NCI-H2029 (cell line): ENCODE measurements around the gene GRID1.

Experiments
- DNase-seq: peaks from one replicate; lab custom pipeline; 2025; lab: John Stamatoyannopoulos, UW

Gene GRID1

DNA sequence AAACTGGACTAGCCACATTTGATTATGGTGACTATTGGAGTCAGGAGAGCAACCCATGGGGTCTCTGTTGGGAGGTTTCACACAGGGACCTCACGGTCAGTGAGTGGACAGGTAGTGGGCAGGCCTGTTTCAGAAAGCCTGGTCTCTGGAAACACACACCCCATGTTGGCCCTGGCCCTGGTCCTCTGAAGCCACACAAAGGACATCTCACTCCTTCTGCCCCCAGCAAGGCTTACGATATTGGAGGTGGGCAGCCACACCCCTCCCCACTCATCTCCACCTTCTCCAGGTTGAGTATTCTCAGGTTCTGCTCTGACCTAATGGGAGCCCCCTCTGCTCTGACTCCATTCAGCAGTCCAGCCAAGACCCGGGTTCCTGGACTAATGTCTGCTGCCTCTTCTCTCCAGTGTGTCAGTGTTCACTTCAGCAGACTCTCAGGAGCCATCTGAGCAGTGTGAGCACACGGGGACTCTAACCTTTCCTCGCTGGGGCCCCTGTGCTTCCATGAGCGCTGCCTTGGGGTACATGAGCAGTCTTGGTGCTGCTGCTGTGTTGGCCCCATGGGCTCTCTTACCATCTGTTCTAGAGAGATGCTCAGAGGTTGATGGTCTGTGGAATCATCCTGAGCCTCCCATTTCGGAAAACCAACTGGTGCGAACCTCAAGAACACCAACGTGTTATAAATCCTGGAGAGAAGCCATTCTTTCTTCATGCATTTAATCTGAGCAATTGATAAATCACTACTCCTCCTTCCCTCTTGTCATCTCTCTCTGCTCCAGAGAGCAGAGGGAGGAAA lies 748.6 kb downstream of the GRID1 start:
- DNase-seq: no peak

DNA sequence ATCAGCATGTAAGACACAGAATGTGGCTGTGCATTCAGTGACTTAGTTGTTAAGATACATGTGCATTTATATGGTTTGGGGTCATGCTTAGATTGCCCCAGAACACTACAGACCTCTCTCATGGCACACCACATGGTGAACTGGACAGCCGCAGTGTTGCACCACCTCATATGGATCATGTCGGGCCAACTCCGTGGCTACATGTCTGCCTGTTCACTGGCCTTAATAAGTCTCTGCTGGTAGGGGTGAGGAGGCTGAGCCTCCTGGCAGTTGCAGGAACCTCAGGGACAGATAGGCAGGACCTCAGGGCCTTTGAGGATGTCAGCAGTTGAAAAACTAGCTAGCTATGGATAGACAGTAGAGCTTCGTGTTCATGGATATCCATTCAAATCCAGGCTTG lies 751.0 kb downstream of the GRID1 start:
- no peak for DNase-seq

DNA sequence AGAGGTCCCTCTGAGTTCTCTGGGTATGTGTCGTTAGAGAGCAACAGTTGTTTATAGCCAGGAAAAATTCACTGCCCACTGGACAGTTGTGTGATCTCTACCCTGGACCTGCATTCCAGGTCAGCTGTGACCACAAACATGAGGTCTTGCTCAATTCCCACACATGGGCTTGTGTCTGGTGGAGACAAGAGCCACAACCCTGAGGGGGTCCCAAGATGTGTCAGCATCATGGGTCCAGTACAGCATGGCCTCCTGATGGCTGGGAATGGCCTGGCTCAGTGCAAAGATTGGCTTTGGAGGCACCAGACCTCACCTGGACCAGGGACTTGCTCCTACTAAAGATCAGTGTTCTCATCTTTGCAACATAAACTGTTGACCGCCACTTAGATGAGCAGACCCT lies 751.6 kb downstream of the GRID1 start:
- DNase-seq: no peak

DNA sequence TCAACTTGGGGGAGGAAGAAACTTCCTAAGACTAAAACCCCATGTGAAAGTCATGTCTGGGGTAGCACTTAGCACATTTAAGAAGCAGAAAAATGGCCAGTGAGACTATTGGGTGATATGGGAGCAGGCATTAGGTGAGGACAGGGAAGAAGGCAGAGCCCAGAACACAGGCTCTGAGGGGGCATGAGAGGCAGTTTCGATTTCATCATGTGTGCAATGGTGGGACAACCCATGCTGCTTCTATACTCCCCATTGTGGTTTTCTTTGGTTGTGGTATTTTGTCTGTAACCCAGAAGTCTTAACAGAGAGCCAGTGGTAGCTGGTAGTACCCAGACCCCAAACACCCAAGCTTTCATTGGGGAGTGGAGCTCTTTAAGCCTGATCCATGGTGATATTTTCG lies 752.0 kb downstream of the GRID1 start:
- DNase-seq: no peak

DNA sequence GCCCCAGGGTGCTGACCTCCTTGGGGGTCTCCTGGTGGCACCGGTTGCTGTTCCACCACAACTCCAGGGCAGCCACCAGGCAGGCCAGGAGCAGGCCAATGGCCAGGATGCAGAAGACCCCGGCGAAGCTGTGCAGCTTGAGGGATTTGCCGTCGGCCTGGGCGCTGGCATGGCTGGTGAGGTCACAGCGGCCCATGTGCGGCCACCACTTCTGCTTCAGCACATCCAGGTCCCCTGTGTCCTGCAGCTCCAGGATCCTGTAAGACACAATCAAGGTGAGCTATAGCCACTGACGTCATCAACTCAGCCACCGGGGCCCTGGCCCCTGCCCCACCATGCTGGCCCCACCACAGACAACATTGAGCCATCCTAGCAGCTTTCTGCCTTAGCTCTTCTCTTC lies 753.2 kb downstream of the GRID1 start:
- DNase-seq: no peak

DNA sequence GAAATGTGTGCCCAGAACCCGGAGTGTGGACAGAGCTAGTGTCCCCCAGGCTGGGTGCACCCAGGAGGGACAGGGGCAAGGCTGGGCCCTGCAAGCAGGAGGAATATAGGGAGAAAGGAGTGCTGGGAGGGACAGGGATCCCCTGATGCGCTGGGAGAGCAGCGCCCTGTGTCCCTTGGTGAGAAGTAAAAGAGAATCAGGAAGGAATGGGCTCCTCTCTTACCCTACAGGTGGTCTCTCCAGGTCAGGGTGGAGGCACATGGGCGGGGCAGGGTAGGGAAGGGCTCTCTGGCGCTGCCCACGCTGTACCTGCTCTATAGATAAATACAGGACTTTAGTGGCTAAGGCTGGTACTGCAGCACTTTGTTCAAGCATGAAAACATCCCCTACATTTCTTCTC lies 753.8 kb downstream of the GRID1 start:
- DNase-seq: no peak

DNA sequence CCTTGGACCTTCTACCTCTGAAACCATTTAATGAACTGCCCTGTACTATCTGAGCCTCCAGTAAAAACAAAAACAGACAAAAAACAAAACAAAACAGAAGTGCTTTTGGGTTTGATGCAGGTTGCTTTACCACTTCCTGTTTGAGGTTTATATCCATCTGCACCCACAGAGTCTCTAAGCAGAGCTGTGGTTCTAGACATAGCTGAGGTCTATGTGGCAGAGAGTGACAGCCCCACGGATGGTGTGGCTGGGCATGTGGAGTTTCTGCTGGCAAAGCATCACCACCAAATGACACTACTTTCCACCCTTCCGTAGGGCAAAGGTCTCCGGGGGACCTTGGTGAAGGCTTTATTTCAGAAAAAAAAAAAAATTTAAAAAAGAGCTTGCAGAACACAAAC lies 754.2 kb downstream of the GRID1 start:
- no peak for DNase-seq

DNA sequence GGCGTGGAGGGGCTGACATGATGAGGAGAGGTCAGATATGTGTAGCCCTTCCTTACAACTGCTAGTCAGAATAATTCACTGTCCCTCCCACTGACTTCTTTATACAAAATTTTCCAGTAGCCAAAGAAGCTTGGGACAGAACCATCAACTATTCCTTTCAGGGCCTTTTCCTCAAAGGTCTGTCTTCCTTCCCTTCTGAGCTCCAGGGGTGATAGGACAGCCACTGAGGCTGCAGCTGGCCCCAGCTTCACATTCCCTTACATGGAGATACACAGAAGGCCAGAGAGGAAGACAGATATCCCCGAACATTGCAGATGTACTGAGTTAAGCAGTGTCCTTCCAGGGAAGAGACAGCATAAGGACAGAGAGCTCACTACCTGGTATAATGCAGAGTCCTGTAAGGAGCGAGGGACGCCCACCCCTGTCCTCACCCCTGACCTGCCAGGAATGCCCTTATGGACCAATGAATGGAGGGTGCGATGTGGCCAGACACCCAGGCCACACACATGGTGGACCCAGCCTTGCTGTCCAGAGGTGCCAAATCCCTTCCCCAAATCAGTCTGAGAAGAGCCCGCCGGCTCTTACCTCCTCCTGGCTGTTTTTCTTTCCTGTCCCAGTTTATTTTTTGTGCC lies 754.7 kb downstream of the GRID1 start:
- no peak for DNase-seq

DNA sequence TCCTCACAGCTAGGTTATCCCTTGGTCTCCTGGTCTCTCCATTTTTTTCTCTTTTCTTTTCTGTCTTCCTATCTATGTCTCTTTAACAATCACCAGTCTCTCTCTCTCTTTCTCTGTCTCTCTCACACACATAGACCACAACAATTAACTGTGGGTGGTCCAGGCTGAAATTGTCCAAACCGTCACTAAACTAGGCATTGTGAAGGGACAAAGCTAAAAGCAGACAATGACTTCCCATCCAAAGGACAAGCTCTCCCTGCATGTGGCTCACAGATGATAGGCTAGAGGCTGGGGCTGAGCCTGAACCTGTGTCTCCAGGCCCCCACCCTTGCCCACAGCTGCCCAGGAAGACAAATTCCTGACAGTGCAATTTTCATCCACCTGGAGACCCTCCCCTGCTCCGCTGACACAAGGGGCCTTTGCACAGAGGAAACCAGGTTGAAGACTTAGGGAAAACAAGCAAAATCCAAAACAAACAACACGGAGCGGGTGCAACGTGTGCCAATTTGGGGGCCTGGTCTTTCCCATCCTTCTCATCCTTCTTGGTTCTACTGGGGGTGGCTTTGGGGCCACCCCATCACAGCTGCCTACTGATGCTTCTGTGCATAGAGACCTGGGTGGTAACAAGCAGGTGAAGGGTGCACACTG lies 755.4 kb downstream of the GRID1 start:
- DNase-seq: no peak

DNA sequence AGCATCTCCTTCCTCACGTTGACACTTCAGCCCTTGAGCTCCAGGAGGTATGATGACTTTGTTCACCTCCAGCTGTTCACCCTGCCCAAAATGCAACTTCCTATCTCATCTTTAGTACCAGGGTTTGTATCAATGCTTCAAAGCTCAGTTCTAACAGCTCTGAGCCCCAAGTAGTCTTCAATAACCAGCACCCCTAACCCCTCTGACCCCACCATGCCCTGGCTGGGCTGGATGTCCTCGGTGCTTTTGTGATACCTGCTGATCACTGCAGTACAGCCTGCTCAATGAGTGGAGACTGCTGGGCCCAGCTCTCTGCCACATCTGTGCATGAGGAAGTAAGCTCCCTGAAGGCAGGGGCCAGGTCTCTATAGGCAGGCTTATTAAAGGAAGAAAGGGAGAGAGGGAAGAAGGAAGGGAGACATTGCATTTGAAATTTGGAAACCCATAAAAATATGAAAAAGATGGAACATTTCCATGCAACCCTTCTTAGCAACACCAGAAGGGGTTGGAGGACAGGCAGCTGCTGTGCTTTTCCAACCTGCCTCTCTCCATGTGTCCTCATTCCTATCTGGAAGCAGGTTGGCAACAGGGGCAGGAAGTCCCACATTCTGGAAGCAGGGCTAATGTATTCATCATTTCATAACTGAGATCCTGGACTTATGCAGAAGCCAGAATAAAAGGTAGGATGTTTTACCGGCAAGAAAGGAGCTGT lies 756.1 kb downstream of the GRID1 start:
- DNase-seq: no peak

DNA sequence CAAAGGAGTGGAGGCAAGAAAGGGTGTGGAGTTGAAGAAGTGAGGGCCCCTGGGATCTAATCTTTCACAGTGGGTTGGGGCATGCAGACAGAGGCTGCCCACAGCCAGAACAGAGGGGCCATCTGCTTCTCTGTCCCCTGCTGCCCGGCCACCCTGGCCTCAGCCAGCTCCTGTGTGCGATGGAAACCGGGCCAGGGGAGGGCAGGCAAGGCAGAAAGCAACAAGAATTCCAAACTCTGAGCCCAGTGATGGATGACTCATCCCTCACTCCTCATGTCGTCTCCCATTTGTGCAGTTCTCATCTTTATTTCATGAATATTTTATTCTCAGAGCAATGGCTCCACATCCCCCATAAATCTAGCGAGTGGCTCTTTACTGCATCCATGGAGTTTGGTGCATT lies 757.1 kb downstream of the GRID1 start:
- no peak for DNase-seq

DNA sequence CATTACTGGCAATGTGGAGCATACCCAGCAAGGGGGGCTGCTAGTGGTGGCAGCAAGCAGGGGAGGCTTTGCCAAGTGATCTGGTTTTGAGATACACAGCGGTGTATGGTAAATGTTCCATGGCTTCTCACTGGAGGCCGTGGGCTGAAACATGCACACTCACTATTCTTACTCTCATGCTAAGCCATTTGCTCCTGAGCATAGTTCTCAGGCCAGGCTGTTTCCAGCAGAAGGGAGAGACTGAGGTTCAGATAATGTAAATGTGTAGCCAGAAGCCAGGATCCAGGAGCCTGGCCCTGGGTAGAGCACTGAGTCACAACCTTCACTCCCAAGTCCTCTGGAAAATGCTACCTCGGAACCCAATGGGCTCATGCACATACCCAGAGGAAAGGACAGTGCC lies 757.9 kb downstream of the GRID1 start:
- DNase-seq: no peak

DNA sequence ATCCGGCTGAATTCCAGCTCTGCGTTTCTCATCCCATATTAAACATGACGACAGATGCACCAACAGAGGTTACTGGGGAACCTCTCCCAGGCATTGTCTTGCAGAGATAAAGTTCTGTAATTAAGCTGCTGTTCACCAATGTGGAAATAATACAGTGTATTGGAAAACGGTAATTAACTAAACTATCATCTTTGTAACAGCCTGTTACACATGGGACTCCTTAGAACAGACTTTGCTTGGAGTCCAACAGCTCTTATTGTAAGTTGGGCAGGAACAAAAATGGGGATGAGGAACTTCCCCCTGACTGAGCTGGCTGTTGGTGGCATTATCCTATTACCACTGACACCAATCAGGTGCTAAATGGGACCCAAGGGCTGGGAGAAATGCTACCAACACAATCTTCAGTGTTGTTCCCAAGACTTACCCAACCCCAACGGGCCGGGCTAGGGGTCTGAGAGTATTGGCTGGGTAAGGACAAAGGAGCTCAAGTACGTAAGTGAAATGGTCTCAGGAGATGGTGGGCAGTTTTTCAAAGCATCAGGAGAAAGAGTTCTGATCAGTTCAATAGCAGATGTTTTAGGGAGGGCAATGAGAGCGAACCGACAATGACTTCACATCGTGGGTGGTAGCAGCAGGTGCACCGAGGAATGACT lies 759.4 kb downstream of the GRID1 start:
- no peak for DNase-seq

DNA sequence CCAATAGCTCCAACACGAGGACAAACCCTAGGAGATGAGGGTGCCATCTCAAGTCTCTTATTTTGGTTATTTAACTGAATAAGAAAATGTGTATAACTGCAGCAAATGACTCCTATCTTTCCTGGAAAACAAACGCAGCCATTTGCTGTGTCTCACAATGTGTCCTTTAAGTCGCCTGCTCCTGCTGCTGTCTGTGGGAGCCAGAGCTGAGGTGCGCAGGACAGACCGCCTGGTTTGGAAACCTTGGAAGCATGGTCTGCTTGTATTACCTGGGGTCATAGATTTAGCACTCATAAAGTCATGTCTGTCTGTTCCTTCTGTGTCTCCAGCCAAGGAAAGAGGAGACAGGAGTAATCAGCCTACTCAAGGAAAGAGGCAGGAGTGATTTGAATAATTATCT lies 760.2 kb downstream of the GRID1 start:
- DNase-seq: no peak

DNA sequence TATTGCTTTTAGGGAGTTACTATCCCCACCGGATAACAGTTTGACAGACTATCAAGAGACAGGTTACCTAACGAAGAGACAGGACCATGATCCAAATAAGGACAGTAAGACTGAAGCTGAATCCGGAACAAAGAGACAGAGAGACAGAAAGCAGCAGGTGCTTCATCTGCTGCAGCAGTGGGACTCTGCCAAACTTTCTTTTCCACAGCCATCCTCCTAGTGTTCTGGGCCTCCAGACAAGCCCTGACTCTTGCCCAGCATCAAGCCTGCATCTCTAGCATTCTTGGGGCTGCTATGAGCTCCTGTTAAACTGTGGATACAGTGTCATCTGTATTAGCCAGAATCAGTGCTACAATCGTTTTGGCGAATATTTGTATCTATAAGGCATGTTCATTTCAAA lies 761.7 kb downstream of the GRID1 start:
- no peak for DNase-seq

DNA sequence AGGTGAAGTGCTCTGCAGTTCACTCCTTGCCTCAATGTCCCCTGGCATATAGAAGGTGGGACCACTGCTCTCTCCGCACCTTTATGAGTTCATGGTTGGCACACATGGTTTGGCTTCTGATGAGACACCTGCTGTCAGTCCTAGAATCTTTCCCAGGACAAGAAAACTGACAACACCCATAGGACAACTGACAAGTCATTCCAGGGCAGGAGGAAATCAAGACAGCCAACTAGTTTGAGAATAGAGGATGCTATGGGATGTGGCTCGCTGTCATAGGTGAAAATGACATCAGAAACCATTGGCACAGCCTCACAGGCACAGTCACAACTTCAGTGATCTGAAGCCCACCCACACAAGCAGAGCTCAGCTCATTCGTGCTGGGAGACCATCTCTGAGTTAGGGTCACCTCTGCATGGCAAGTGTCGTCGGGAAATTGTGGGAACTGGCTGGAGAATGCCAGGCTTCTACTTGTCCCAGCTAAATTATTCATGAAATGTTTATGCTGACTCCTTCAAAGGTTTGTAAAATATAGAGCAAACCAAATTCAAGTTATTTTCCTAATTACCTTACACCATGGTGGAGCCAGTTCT lies 762.4 kb downstream of the GRID1 start:
- no peak for DNase-seq

DNA sequence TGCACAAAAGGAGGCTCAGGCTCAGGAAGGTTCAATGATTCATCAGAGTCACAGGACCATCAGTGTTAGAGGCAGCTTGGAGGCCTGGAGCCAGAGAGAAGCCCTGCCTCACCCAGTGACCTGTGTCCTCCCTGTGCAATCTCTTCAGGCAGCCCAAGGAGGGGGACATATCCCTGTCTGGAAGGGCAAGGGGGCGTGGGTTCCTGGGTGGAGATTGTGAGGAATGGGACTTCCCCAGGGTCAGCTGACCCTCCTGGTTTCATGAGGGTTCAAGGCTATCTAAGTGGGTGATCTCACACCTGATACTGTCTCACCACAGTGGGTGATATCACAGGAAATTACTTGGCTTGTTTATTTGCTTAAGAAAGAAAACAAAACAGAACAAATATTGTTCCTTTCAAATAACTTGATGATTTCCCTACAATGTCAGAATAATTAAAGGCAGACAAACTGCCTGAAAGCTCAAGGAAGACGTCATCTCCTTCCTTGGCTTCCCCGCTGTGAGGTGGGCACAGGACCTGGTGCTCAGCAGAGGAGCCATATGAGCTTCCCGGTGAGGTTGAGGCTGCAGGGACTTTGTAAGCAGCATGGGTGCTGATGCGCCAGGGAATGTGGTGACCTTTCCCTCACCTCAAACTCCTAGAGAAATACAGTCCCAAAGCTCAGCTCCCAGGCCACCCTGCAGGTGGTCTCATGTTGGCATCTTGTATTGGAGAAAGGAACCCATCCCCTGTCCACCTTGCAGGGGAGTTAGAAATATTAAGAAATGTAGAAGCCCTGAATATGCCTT lies 763.2 kb downstream of the GRID1 start:
- no peak for DNase-seq

DNA sequence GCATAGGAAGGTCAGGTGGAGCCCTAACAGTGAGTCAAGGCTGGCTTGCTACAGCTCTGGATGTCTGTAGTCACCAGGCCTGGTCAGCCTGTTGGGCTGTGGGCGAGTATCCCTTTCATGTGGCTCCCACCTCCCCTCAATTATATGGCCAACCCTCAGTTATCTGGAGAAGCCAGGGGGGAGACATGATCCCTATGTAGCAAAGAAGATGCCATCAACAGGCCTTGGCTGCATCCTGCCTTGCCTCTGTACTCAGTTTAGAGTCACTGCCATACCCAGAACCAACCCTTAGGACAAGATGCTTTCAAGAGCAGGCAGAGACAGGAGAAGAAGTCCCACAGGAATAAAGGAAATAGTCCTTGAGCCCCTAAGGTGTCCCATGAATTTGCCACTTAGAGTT lies 763.9 kb downstream of the GRID1 start:
- DNase-seq: no peak

DNA sequence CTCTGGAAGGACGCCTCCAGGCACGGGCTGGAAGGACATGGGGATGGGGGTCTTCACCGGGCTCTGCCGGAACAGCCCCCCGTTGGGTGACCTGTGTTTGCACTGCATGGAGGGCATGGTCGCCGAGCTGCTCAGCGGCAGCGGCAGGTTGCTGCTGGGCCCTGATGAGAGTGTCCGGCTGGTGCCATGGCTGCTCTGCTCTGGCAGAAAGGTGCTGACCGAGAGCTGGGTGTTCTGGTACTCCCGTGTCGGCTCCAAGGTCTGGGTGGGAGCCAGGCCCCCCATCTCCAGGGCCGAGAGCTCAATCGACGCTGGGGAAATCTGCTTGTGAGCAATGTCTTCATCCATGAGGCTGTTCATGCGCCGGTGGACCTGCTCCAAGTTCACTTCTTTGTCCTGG lies 764.3 kb downstream of the GRID1 start:
- no peak for DNase-seq

DNA sequence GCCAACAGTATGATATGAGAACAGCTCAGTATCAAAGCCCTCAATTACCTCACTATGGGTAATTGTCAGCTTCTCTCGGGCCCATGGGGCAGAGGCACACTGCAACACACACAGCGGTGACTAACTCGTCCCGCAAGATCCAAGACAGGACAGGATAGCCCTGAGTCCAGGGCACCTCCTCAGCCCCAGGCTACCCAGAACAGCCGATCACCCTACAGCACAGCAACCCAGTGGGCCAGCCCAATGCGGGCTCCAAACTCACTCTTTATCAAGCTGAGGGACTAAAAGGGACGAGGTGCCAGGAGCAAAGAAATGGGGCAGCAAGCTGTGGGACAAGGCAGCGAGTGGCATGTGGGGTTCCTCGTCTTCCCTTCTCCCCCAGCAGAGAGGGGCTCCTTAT lies 765.1 kb downstream of the GRID1 start:
- DNase-seq: no peak

DNA sequence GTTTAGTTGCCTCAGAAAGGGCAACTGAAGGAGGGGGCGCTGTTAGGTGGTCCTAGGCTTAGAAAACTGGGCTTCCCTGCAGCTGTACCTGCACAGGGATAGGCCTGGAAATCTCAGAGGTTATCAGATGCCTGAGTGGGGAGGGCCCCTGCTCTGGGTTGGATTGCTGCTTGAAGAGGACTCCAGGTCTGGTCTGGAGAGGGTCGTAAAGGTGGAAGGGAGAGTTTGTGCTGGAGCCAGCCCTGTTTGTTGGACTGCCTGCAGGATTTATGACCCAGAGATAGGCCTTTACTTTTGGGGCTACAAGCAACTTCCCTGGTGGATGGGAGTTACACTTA lies 765.9 kb downstream of the GRID1 start:
- DNase-seq: no peak
